Loucy (cell line): ENCODE results near the gene PCDHA2.
"Not testable (repeated sequence)": the region's sequence is repeated elsewhere in the genome, so short reads cannot be mapped to it uniquely, and the experiment has no call there.

ENCODE experiments used
- H2AFZ ChIP-seq: fragments of 200-600 bp; sonication (generic); 2 replicates; pipeline ENCODE4 v1.6.0; 2016; ENCODE audit warnings: antibody characterized with exemption, mild to moderate bottlenecking, low read length, moderate library complexity
- H3F3A ChIP-seq: fragments of 200-600 bp; 2 replicates; pipeline ENCODE4 v1.6.0; 2016; ENCODE audit warnings: antibody characterized with exemption, low read depth, mild to moderate bottlenecking
- H3K27me3 ChIP-seq: fragments of 200-600 bp; sonication (generic); 2 replicates; pipeline ENCODE4 v1.6.1; 2014; ENCODE audit warnings: low read length, mild to moderate bottlenecking; ENCODE audit not compliant: insufficient read depth, poor library complexity, severe bottlenecking
- H3K36me3 ChIP-seq: fragments of 200-600 bp; sonication (generic); 2 replicates; pipeline ENCODE4 v1.6.1; 2016; ENCODE audit warnings: low read length; ENCODE audit not compliant: insufficient read depth
- H3K4me1 ChIP-seq: fragments of 200-600 bp; sonication (generic); 2 replicates; pipeline ENCODE4 v1.5.1; 2014; ENCODE audit warnings: low read length, mild to moderate bottlenecking; ENCODE audit not compliant: insufficient read depth, poor library complexity, severe bottlenecking
- H3K4me2 ChIP-seq: fragments of 200-600 bp; sonication (generic); 2 replicates; pipeline ENCODE4 v1.6.0; 2014; ENCODE audit warnings: antibody characterized with exemption, low read length, low read depth, mild to moderate bottlenecking; ENCODE audit not compliant: poor library complexity, severe bottlenecking
- H3K4me3 ChIP-seq: fragments of 200-600 bp; sonication (generic); 2 replicates; pipeline ENCODE4 v1.5.1; 2014; ENCODE audit warnings: low read length, mild to moderate bottlenecking, mixed read lengths; ENCODE audit not compliant: poor library complexity, severe bottlenecking
- H3K79me2 ChIP-seq: fragments of 200-600 bp; sonication (generic); 2 replicates; pipeline ENCODE4 v1.6.1; 2014; ENCODE audit warnings: low read length; ENCODE audit not compliant: insufficient read depth
- H3K9ac ChIP-seq: fragments of 200-600 bp; sonication (generic); 2 replicates; pipeline ENCODE4 v1.6.0; 2014; ENCODE audit warnings: mild to moderate bottlenecking, low read depth, low read length, moderate library complexity; ENCODE audit not compliant: poor library complexity, severe bottlenecking
- H3K9me2 ChIP-seq: fragments of 200-600 bp; sonication (generic); replicated peaks from 2 replicates; pipeline ENCODE4 v1.6.1; 2016; ENCODE audit warnings: low read depth, low read length, mixed read lengths
- H3K9me3 ChIP-seq: fragments of 200-600 bp; sonication (generic); 2 replicates; pipeline ENCODE4 v1.6.1; 2014; ENCODE audit warnings: mild to moderate bottlenecking, antibody characterized with exemption, low read length, low read depth; ENCODE audit not compliant: insufficient read depth
- H4K20me1 ChIP-seq: fragments of 200-600 bp; sonication (generic); 2 replicates; pipeline ENCODE4 v1.6.0; 2014; ENCODE audit warnings: antibody characterized with exemption, low read length, mild to moderate bottlenecking; ENCODE audit not compliant: insufficient read depth, poor library complexity, severe bottlenecking
- CTCF ChIP-seq: fragments of 200-600 bp; sonication (generic); conservative IDR thresholded peaks from 2 replicates; pipeline ENCODE4 v1.5.1; 2014; ENCODE audit warnings: mild to moderate bottlenecking, antibody characterized with exemption, low read length
- EZH2phosphoT487 ChIP-seq: fragments of 200-600 bp; IDR thresholded peaks from 2 replicates; pipeline ENCODE4 v1.6.1; 2018; ENCODE audit warnings: antibody characterized with exemption, mild to moderate bottlenecking, moderate library complexity, borderline replicate concordance

The PCDHA2 gene

GRCh38 chr5:140833993-140834392 lies 39.3 kb downstream of the PCDHA2 start, which contains the start of gene PCDHA7:
Gene PCDHA7 (plus strand): TSS chr5:140834269. CDS start chr5:140834384, 115 bp downstream.
- H3K9me2 ChIP-seq = no peaks in the 10 kb centered on the region
- H3K4me3 ChIP-seq = no peak within 1 kb of the TSS
- H2AFZ ChIP-seq = no peak within 1 kb of the TSS
- no peaks in the 10 kb centered on the region for H3K4me1 ChIP-seq
- no peaks in the 10 kb centered on the region for H3K27me3 ChIP-seq
- H3K36me3 ChIP-seq = no peaks in the 10 kb centered on the region
- no peak for TF ChIP-seq EZH2phosphoT487
- no peak for TF ChIP-seq CTCF
- no peaks in the 10 kb centered on the region for H3K9me3 ChIP-seq
- H3F3A ChIP-seq = no peaks in the 10 kb centered on the region
- no peaks in the 10 kb centered on the region for H3K79me2 ChIP-seq
- no peaks in the 10 kb centered on the region for H4K20me1 ChIP-seq
- H3K4me2 ChIP-seq = no peak within 1 kb of the TSS
- H3K9ac ChIP-seq = no peak within 1 kb of the TSS

GRCh38 chr5:140834439-140835008 lies 39.9 kb downstream of the PCDHA2 start:
- not testable (repeated sequence) for H3K36me3 ChIP-seq, H2AFZ ChIP-seq, H3K79me2 ChIP-seq, H3K4me1 ChIP-seq, H3K9ac ChIP-seq, H3K4me2 ChIP-seq, H3K27me3 ChIP-seq, H3K4me3 ChIP-seq, H4K20me1 ChIP-seq, H3K9me3 ChIP-seq, H3K9me2 ChIP-seq, H3F3A ChIP-seq

GRCh38 chr5:140835622-140836510 lies 41.2 kb downstream of the PCDHA2 start:
- Histone ChIP-seq H4K20me1 (no peaks in the 10 kb centered on the region), H3K4me2 (no peak overlapping the region), H3K4me3 (no peak overlapping the region), H3K79me2 (no peaks in the 10 kb centered on the region), H2AFZ (no peak overlapping the region), H3K9me3 (no peaks in the 10 kb centered on the region), H3K36me3 (no peaks in the 10 kb centered on the region), H3K4me1 (no peaks in the 10 kb centered on the region), H3K9ac (no peak overlapping the region), H3F3A (no peaks in the 10 kb centered on the region), H3K27me3 (no peaks in the 10 kb centered on the region), H3K9me2 (no peaks in the 10 kb centered on the region)
- TF ChIP-seq CTCF (no peak), EZH2phosphoT487 (no peak)
